Measurements from ENCODE around the gene ESAM. TPM values are rescaled to one million over a fixed set of nuclear protein-coding genes. Genes with fewer than 3 reads are reported as not detected.

The ESAM gene
- total and polyA plus RNA-seq, 2 donors (not counting 1 experiment from before 2014, with no cell fraction given): 1.4 to 14.5 TPM

DNA sequence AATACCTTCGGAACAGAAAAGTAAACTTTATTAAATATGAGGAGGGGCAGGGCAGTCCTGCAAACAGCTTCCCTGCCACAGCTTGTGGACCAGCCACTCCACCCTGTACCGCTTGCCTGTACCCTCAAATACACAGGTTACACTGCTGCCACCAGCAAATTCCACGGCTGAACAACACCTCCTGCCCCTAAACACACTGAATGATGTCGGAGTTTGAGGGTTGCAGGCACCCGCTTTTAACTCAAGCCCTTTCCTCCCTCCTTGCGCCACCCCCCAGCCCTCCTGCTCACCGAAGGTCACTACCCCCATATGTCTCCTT, 14.0 kb downstream of the ESAM start:
- Histone ChIP-seq H4K20me1 (ENCODE audit: control insufficient read depth, insufficient read depth, low read length, poor library complexity, severe bottlenecking) (no peaks in the 10 kb centered on the region), H3K36me3 (replicated peaks in 1 of 2; ENCODE audit: control extremely low read depth in 1 of 2, control insufficient read depth in 1 of 2, extremely low read depth in 1 of 2, insufficient read depth in 2 of 2, low read length in 1 of 2) (no peaks in the 10 kb centered on the region), H3K4me2 (replicated peaks; ENCODE audit: low read depth, low read length, poor library complexity, severe bottlenecking) (no peak overlapping the region), H3K4me1 (ENCODE audit: control insufficient read depth in 2 of 2, insufficient read depth in 2 of 2, low read length in 2 of 2) (peaks cover 24 to 47% of the 10 kb centered on the region in 2 donors), H3K27ac (ENCODE audit: low read length in 2 of 2) (no peak overlapping the region), H3K27me3 (replicated peaks in 1 of 4; ENCODE audit: control extremely low read depth in 1 of 4, control insufficient read depth in 3 of 4, insufficient read depth in 4 of 4, low read length in 3 of 4) (no peaks in the 10 kb centered on the region), H3K4me3 (ENCODE audit: control extremely low read depth in 1 of 5, extremely low read depth in 1 of 5, insufficient read depth in 1 of 5, low read depth in 2 of 5, low read length in 4 of 5) (no peak overlapping the region), H3K9me3 (ENCODE audit: control extremely low read depth in 1 of 3, control insufficient read depth in 2 of 3, insufficient read depth in 1 of 3, low read length in 2 of 3) (no peaks in the 10 kb centered on the region), H2AFZ (ENCODE audit: insufficient read depth, low read depth, low read length, poor library complexity, severe bottlenecking) (no peak overlapping the region), H3K79me2 (ENCODE audit: control insufficient read depth, insufficient read depth, low read length) (peaks cover 5% of the 10 kb centered on the region), H3K9ac (ENCODE audit: low read length) (no peak overlapping the region)
- WGBS (ENCODE audit: insufficient coverage): 97% methylated on average over 6 of the region's 7 CpGs
- ChIA-PET POLR2A (no interaction called here), CTCF (interaction anchor here (1.0 to 9.8 kb wide), 6 partner anchors 14 to 90 kb away, joined by 3 to 153 read pairs (median 4); partner anchors contain the start of gene ESAM)
- TF ChIP-seq CTCF (IDR thresholded peaks at IDR 0.05): no peak
- no peak for TF ChIP-seq EZH2 (IDR thresholded peaks at IDR 0.05; ENCODE audit: borderline replicate concordance, insufficient read depth, low read depth, low read length, poor library complexity, severe bottlenecking)
- Mint-ChIP-seq H3K4me3 (peak overlapping the region; percentile 99), H3K9me3 (ENCODE audit: insufficient read depth) (no peaks in the 10 kb centered on the region), H3K27ac (peak overlapping the region; percentile 46), H3K27me3 (no peaks in the 10 kb centered on the region), H3K4me1 (peaks cover 35% of the 10 kb centered on the region)
- intact Hi-C loops (cut with micrococcal nuclease): loop anchor here (5.0 kb wide), 2 partner anchors 126 to 204 kb away; partner anchors contain the start of genes CCDC15 and TBRG1
- no peak for ATAC-seq (ENCODE audit: low read depth)
- no peak for DNase-seq

- DNase-seq (no peak), ATAC-seq (ENCODE audit: low read depth) (no peak)
- Histone ChIP-seq H3K36me3 (replicated peaks in 1 of 2; ENCODE audit: control extremely low read depth in 1 of 2, control insufficient read depth in 1 of 2, extremely low read depth in 1 of 2, insufficient read depth in 2 of 2, low read length in 1 of 2) (no peaks in the 10 kb centered on the region), H3K27me3 (replicated peaks in 1 of 4; ENCODE audit: control extremely low read depth in 1 of 4, control insufficient read depth in 3 of 4, insufficient read depth in 4 of 4, low read length in 3 of 4) (peaks cover 0 to 2% (median 0%) of the 10 kb centered on the region in 4 experiments), H3K9me3 (ENCODE audit: control extremely low read depth in 1 of 3, control insufficient read depth in 2 of 3, insufficient read depth in 1 of 3, low read length in 2 of 3) (no peaks in the 10 kb centered on the region), H3K4me3 (ENCODE audit: control extremely low read depth in 1 of 5, extremely low read depth in 1 of 5, insufficient read depth in 1 of 5, low read depth in 2 of 5, low read length in 4 of 5) (peak overlapping the region in 1 of 5 experiments; percentile 97), H3K9ac (ENCODE audit: low read length) (no peak overlapping the region), H3K79me2 (ENCODE audit: control insufficient read depth, insufficient read depth, low read length) (peaks cover 5% of the 10 kb centered on the region), H3K27ac (ENCODE audit: low read length in 2 of 2) (no peak overlapping the region), H4K20me1 (ENCODE audit: control insufficient read depth, insufficient read depth, low read length, poor library complexity, severe bottlenecking) (no peaks in the 10 kb centered on the region), H3K4me1 (ENCODE audit: control insufficient read depth in 2 of 2, insufficient read depth in 2 of 2, low read length in 2 of 2) (peaks cover 24 to 43% of the 10 kb centered on the region in 2 donors), H3K4me2 (replicated peaks; ENCODE audit: low read depth, low read length, poor library complexity, severe bottlenecking) (peak overlapping the region; percentile 97), H2AFZ (ENCODE audit: insufficient read depth, low read depth, low read length, poor library complexity, severe bottlenecking) (peak overlapping the region; percentile 93)
- Mint-ChIP-seq H3K9me3 (ENCODE audit: insufficient read depth) (no peaks in the 10 kb centered on the region), H3K27ac (peak overlapping the region; percentile 37), H3K4me3 (peak overlapping the region; percentile 99), H3K27me3 (no peaks in the 10 kb centered on the region), H3K4me1 (peaks cover 35% of the 10 kb centered on the region)
- intact Hi-C loops (cut with micrococcal nuclease): loop anchor here (1.0 to 5.0 kb wide), 6 partner anchors 8 to 1007 kb away; partner anchors contain the start of genes CCDC15, NRGN, TBRG1 and ZNF202
- POLR2A ChIA-PET: interaction anchor here (1.2 to 2.1 kb wide), 5 partner anchors 11 to 74 kb away, joined by 4 to 9 read pairs (median 7); partner anchors contain the start of genes ESAM, MSANTD2, SIAE and SPA17
- CTCF ChIA-PET: interaction anchor here (1.0 to 9.8 kb wide), 14 partner anchors 8 to 129 kb away, joined by 3 to 153 read pairs (median 5); partner anchors contain the start of gene ESAM
- TF ChIP-seq CTCF (IDR thresholded peaks at IDR 0.05) (no peak), EZH2 (IDR thresholded peaks at IDR 0.05; ENCODE audit: borderline replicate concordance, insufficient read depth, low read depth, low read length, poor library complexity, severe bottlenecking) (no peak)
- WGBS (ENCODE audit: insufficient coverage): 72% methylated on average over 3 of the region's 14 CpGs
Measured at GRCh38 chr11:124747406-124748099, 14.5 kb downstream of the ESAM start.
